GM18951 (cell line): ENCODE data around the gene SNRPA.
"Not testable (repeated sequence)": the region's sequence is repeated elsewhere in the genome, so short reads cannot be mapped to it uniquely, and the experiment has no call there.

Experiments
- POLR2A ChIP-seq: IDR thresholded peaks from 4 replicates; pipeline ENCODE4 v1.6.1; 2011; ENCODE audit warnings: mild to moderate bottlenecking; ENCODE audit not compliant: insufficient read length, insufficient read depth; ENCODE audit errors: extremely low read depth
- in situ Hi-C: fragments of 300-500 bp; cut with MboI; formaldehyde crosslinking; loops from one replicate; pipeline ENCODE4 v1.12.0; 2022; ENCODE audit warnings: low sequenced_read_pairs, mixed read lengths, inconsistent platforms; ENCODE audit not compliant: unreplicated experiment

Gene SNRPA

DNA sequence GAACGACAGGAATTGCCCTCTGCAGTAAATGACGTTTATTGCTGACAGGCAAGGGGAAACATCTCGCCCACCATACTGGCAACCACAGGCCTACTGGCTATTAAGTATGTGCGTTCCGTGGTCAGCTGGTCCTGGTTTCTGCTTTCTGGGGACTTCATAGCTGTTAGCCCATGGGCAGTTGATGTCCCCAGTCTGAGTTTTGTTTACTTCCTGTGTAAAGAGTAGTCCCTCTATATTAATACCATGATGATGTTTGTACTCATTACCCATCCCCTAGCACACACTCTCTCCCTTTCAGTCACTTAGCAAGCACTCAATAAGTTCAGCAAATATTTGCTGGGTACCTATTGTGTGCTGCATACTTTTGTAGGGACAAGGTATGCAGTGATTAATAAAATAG lies 17.9 kb downstream of the SNRPA start:
- in situ Hi-C loops = no loop called here
- TF ChIP-seq POLR2A = no peak

DNA sequence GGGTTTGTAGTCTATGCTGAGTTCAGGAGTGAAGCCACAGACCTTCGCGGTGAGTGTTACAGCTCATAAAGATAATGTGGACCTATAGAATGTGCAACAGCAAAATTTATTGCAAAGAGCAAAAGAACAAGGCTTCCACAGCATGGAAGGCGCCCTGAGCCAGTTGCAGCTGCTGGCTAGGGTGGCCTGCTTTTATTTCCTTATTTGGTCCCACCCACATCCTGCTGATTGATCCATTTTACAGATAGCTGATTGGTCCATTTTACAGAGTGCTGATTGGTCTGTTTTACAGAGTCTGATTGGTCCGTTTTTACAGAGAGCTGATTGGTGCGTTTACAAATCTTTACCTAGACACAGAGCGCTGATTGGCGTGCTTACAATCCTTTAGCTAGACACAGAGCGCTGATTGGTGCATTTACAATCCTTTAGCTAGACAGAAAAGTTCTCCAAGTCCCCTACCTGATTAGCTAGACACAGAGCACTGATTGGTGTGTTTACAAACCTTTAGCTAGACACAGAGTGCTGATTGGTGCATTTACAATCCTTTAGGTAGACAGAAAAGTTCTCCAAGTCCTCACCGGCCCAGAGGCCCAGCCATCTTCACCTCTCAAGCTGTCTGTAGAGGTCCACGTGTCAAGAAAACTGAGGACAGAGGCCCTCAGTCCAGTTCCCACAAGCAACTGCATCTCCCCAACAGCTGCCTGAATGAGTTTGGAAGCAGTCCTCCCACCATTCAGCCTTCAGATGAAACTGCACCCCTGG lies 20.3 kb downstream of the SNRPA start:
- in situ Hi-C loops = not testable (repeated sequence)

DNA sequence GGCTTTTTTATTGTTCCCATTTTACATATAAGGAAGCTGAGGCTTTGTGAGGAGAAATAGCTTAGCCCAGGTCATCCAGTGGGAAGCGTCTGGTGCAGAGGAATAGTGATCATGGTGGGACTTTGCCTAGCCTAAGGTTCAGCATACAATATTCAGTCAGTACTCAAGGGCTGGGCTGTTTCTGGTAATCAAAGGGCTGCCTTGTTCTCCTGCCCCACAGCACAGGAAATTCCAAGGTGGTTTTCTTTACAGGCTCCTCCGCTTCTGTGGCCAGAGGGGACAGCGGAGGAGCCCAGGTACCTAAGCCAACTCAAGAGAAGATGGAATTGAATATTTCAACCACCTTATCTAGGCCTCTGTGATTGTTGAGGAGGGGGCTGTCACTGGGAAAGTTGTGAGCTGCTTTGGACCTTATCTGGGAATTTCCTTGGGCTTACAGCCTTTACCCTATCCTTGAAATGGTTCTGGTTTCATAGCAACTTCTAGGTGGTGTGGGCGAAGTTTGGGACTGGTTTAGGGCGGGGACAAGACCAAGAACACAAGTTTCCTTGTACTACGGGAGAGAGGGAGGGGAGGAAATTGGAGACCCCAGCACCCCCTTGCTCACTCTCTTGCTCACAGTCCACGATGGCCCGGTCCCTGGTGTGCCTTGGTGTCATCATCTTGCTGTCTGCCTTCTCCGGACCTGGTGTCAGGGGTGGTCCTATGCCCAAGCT lies 24.1 kb downstream of the SNRPA start, which contains the start of gene MIA:
Gene MIA (plus strand): TSS at position 606 of the 716 bp plus-strand sequence. CDS start 22 bp downstream, at position 628.
- no peak for TF ChIP-seq POLR2A
- in situ Hi-C loops = no loop called here

DNA sequence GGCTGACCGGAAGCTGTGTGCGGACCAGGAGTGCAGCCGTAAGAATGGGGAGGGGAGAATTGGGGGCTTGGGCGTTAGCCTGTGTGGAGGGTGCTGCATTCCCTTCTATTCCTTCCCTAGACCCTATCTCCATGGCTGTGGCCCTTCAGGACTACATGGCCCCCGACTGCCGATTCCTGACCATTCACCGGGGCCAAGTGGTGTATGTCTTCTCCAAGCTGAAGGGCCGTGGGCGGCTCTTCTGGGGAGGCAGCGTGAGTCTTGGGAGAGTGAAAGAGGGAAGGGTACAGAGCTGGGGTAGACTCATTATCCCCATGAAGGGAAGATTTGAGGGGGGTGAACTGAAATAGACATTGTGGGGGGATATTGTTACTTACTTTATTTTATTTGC lies 24.6 kb downstream of the SNRPA start:
- no peak for TF ChIP-seq POLR2A
- in situ Hi-C loops = no loop called here

DNA sequence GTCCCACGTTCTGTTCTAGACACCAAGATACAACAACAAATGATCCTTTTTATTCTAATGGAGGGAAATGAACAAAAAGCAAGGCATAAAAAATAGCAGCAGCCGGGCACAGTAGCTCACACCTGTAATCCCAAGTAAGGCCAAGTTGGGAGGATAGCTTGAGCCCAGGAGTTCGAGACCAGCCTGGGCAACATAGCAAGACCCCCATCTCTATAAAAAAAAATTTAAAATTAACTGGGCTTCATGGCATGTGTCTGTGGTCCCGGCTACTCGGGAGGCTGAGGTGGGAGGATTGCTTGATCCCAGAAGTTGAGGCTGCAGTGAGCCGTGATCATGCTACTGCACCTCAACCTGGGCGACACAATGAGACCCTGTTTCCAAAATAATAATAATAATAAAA lies 25.4 kb downstream of the SNRPA start:
- TF ChIP-seq POLR2A = no peak
- in situ Hi-C loops = no loop called here

DNA sequence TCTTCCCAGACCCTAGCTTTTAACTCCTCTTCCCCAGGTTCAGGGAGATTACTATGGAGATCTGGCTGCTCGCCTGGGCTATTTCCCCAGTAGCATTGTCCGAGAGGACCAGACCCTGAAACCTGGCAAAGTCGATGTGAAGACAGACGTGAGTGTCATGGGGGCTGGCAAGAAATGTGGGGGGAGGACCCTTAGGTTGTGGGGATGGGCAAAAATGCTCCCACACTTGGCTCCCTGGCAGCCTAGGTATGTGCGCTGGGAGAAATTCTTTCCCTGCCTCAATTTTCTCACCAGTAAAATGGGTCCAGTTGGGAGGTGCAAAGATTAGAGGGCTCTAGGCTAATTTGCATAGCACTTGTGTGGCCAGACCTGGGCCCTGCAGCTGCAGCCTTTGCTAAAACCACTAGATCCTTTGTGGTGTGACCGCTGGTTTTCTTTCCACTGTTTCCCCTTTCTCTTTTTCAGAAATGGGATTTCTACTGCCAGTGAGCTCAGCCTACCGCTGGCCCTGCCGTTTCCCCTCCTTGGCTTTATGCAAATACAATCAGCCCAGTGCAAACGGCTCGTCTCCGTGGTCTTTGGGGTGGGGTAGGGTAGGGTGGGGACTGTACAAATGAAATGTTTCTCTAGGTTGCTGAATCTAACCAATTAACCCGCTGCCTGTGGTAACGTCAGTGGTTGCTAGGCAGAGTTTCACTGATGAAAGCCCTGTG lies 26.1 kb downstream of the SNRPA start:
- in situ Hi-C loops = no loop called here

DNA sequence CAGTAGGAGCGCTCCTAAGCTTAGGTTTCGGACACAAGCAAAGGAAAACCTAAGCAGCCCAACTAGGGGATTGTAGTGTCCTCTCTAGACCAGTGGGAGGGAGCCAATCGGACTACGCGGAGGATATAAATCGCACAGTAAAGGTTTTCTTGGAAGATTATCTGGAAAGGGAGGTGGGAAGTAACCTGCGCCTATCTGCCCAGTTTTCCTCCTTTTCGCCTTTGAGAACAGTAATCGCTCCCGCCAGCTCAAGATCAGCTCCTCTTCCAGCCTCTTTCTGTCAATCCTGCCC lies 26.6 kb downstream of the SNRPA start:
- in situ Hi-C loops = no loop called here
- TF ChIP-seq POLR2A = no peak

More for the DNA sequence above, 26.1 kb downstream of the SNRPA start:
- no peak for TF ChIP-seq POLR2A

DNA sequence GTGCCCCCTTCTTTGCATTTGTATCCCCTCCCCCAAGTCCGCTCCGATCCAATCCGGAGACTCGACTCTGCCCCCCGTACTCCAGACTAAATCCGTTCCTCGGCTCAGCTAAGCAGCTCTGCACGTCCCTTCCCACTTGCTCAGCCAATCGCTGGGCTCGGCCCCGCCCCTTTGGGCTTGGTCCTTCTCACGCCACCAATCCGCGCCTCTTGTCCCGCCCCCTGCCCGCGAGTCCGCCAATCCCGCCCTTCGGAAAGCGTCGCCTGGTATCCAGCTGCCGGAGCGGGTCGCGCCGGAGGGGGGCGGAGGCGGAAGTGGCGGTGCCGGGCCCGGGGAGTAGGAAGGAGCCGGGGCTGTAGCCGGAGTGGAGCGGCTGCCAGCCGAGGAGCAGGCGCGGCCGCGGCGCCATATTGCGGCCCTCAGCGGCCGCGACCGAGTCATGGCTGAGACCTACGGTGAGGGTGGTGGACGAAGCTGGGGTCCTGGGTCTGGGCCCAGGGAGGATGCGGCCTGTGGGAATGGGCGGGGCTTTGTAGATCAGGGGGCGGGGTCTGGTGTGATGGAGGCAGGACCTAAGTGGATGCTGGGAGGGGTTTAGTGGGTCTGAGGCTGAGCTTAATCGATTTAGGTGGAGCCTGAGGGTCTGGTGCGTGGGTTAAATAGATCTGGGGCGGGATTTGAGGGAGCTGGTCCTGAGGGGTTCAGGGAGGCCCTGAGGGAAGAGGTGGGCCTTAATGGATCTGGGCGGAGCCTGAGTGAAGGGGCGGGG lies 27.1 kb downstream of the SNRPA start, which contains the start of gene RAB4B:
Gene RAB4B (plus strand): TSS at position 311 of the 769 bp plus-strand sequence. CDS start 129 bp downstream, at position 440.
- TF ChIP-seq POLR2A = peak; percentile 73
- in situ Hi-C loops = no loop called here

DNA sequence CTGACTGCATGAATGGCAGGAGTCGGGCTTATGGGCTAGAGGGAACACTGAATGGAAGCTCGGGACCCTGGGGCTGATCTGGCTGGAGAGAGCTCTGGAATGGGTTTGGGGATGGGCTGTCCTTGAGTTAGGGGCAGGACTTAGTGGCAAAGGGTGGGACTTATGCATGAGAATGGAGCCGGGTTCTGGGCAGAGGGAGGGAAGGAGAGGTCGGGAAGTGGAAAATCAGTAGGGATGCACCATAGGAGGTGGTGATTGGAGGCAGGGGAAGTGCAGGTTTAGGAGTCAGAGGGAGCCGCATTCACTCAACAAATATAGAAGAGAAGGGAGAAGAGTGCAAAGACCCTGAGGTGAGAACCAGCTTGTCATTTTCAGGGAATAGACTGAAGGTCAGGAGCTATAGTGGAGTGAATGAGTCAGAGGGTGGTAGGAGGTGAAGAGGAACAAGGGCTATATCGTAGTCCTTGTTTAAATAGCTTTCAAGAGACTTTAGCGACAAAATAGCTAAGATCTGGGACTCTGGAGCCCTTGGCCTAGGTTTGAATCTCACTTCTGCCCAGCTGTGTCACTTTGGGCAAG lies 27.8 kb downstream of the SNRPA start:
- in situ Hi-C loops = no loop called here
- TF ChIP-seq POLR2A = no peak

DNA sequence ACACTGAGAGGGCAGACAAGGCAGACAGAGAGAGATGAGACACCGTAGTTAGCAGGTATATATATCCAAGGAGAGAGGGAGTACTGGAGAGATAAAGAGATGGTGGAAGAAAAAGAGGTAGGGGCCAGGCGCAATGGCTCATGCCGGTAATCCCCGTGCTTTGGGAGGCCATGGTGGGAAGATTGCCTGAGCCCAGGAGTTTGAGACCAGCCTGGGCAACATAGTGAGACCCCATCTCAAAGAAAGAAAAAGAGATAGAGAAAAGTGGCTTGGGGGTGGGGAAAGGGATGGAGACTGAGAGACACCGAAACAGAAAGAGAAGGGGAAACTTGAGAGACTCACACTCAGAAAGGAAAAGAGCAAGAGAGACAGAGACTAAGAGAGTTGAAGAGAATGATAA lies 29.6 kb downstream of the SNRPA start:
- no peak for TF ChIP-seq POLR2A
- in situ Hi-C loops = no loop called here

DNA sequence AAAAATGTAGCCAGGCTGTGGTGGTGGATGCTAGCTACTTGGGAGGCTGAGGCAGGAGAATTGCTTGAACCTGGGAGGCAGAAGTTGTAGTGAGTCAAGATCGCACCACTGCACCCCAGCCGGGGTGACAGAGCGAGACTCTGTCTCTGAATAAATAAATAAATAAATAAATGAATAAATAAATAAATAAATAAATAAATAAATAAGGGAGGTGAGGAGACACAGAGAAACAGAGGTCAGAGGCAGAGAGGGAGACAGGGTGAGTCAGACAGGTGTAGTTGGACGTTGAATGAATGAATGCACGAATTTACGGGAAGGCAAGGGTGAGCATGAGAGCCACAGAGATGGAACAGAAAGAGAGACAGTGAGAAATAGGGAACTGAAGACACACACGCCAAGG lies 30.1 kb downstream of the SNRPA start:
- in situ Hi-C loops = no loop called here

DNA sequence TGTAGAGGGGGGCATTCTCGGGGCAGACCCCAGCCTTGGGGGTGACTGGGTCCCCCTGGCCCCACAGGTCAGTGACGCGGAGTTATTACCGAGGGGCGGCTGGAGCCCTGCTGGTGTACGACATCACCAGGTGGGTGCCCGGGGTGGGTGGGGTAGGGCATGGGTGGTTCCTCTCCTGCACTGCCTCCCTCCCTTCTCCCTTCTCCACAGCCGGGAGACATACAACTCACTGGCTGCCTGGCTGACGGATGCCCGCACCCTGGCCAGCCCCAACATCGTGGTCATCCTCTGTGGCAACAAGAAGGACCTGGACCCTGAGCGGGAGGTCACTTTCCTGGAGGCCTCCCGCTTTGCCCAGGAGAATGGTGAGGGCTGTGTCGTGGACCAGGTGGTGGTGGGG lies 32.7 kb downstream of the SNRPA start:
- no peak for TF ChIP-seq POLR2A
- in situ Hi-C loops = no loop called here

More for the DNA sequence above, 30.1 kb downstream of the SNRPA start:
- TF ChIP-seq POLR2A = no peak

DNA sequence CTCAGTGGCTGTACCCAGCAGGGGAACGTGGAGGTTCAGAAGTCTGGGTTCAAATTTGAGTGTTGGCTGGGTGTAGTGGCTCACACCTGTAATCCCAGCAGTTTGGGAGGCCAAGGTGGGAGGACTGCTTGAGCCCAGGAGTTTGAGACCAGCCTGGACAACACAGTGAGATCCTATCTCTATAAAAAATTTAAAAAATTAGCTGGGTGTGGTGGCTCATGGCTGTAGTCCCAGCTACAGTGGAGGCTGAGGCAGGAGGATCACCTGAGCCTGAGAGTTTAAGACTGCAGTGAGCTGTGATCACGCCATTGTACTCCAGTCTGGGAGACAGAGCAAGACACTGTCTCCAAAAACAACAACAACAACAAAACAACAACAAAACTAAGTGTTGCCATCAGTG lies 33.1 kb downstream of the SNRPA start:
- in situ Hi-C loops = not testable (repeated sequence)
